ENCODE measurements around the gene NOL8.

The NOL8 gene

DNA sequence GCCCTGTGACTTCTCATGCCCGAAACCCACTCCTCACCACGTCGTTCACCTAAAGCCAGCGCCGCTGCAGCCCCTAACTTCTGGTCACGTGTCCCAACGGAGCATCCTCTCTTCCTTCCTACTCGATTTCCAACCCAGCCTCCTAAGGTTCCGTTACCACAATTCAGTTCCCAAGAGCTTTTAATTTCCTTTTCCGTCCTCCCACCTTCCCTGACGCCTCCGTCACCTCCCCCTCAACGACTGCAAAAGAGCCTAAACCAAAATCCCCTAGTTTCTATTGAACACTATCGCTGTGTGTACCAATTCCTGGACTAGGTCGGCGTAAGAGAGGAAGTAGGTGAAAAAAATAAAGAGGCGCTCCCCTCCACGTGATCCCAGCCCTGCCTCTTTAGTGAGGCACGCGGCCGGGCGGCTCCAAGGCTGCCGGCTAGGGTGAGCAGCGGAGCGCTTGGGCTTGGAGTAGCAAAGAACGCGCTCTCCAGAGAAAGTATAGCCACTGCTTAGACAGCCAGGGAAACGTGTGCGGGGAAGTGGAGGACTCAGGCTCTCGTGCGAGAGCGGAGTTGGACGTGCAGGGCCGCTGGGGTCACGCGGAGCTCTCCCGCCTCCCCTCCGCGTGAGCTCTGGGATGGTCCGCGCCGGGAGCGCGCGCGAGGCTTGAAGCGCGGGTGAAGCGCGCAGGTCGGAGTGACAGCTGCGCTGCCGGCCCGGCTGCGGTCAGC lies at the start of gene NOL8, which contains the start of gene CENPP:
NOL8 (minus strand) TSS at position 82 of the 722 bp plus-strand sequence. CDS start 1,189 bp downstream, outside the sequence.
CENPP (plus strand) TSS at position 685 of the 722 bp plus-strand sequence.
- peak within 1 kb of the TSS; percentile 99 for H3K27ac ChIP-seq
- DNase-seq, result peak; percentile 84
- H3K27me3 ChIP-seq (replicated peaks), result no peaks in the 10 kb centered on the region
- peak within 1 kb of the TSS; percentile 86 for H3K4me3 ChIP-seq (ENCODE audit: low read depth, low read length)
- in situ Hi-C loops (cut with HindIII; ENCODE audit: low pct_ligation_motif_present, low sequenced_read_pairs), result no loop called here
- H3K36me3 ChIP-seq (replicated peaks), result peaks cover 8% of the 10 kb centered on the region
- TF ChIP-seq CTCF (IDR thresholded peaks at IDR 0.05; ENCODE audit: low read depth, low read length, missing control alignments), result peak; percentile 0

GRCh38 chr9:92373167-92373566 lies 48.0 kb upstream of the NOL8 start:
- in situ Hi-C loops (cut with HindIII; ENCODE audit: low pct_ligation_motif_present, low sequenced_read_pairs), result no loop called here
- H3K36me3 ChIP-seq (replicated peaks), result no peaks in the 10 kb centered on the region
- H3K27me3 ChIP-seq (replicated peaks), result no peaks in the 10 kb centered on the region
- no peak overlapping the region for H3K4me3 ChIP-seq (ENCODE audit: low read depth, low read length)
- DNase-seq, result no peak
- no peak for TF ChIP-seq CTCF (IDR thresholded peaks at IDR 0.05; ENCODE audit: low read depth, low read length, missing control alignments)
- no peak overlapping the region for H3K27ac ChIP-seq

GRCh38 chr9:92369075-92369474 lies 43.9 kb upstream of the NOL8 start:
- H3K4me3 ChIP-seq (ENCODE audit: low read depth, low read length), result no peak overlapping the region
- no peak overlapping the region for H3K27ac ChIP-seq
- DNase-seq, result no peak
- no peaks in the 10 kb centered on the region for H3K27me3 ChIP-seq (replicated peaks)
- no peak for TF ChIP-seq CTCF (IDR thresholded peaks at IDR 0.05; ENCODE audit: low read depth, low read length, missing control alignments)
- no peaks in the 10 kb centered on the region for H3K36me3 ChIP-seq (replicated peaks)
- in situ Hi-C loops (cut with HindIII; ENCODE audit: low pct_ligation_motif_present, low sequenced_read_pairs), result no loop called here

- in situ Hi-C loops (cut with HindIII; ENCODE audit: low pct_ligation_motif_present, low sequenced_read_pairs), result no loop called here
- Histone ChIP-seq H3K27me3 (replicated peaks) (no peaks in the 10 kb centered on the region), H3K27ac (no peak overlapping the region), H3K36me3 (replicated peaks) (no peaks in the 10 kb centered on the region), H3K4me3 (ENCODE audit: low read depth, low read length) (no peak overlapping the region)
- DNase-seq, result no peak
- TF ChIP-seq CTCF (IDR thresholded peaks at IDR 0.05; ENCODE audit: low read depth, low read length, missing control alignments), result no peak
These were observed 34.9 kb upstream of the NOL8 start for GRCh38 chr9:92360083-92360482.

- Histone ChIP-seq H3K27me3 (replicated peaks) (no peaks in the 10 kb centered on the region), H3K27ac (no peak overlapping the region), H3K36me3 (replicated peaks) (no peaks in the 10 kb centered on the region), H3K4me3 (ENCODE audit: low read depth, low read length) (no peak overlapping the region)
- no peak for TF ChIP-seq CTCF (IDR thresholded peaks at IDR 0.05; ENCODE audit: low read depth, low read length, missing control alignments)
- in situ Hi-C loops (cut with HindIII; ENCODE audit: low pct_ligation_motif_present, low sequenced_read_pairs), result no loop called here
- no peak for DNase-seq
These were observed 34.3 kb upstream of the NOL8 start for GRCh38 chr9:92359394-92359995.
